ENCODE results near the gene SHLD2.
"Not testable (repeated sequence)": the region's sequence is repeated elsewhere in the genome, so short reads cannot be mapped to it uniquely, and the experiment has no call there.

DNA sequence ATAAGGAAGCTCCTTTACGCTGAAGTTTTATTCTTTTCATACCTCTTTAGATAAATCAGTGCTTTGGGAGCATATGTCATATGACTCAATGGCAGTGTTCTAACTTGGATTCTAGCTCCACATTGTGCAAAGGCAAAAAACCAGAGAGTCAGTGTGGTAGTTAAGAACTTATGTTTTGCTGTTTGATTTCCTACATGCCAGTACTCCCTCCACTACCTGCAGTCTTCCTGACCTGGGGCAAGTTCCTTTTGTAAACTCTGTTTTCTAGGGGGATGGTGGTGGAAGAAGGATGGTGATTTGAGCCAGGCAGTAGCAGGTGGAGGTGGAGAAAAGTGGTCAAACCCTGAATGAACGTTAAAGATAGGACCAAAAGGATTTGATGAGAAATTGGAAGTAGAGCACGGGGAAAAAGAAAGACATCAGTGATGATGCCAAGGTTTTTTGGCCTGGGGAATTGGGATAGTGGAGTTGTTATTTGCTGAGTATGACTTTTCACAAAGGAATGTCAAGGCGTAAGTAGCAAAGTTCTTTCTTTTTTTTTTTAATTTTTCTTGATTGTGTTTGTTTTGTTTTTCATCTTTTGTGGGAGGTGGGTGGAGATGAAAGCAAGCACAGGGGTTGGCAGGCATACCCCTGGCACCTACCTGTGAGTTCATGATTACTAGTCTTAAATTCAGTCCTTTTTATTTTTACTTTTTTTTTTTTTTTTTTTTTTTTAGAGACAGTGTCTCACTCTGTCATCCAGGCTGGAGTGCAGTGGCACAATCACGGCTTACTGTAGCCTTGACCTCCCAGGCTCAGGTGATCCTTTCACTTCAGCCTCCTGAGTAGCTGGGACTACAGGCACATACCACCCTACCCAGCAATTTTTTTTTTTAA lies 47.5 kb downstream of the SHLD2 start:
- TF ChIP-seq, protein P1, sequence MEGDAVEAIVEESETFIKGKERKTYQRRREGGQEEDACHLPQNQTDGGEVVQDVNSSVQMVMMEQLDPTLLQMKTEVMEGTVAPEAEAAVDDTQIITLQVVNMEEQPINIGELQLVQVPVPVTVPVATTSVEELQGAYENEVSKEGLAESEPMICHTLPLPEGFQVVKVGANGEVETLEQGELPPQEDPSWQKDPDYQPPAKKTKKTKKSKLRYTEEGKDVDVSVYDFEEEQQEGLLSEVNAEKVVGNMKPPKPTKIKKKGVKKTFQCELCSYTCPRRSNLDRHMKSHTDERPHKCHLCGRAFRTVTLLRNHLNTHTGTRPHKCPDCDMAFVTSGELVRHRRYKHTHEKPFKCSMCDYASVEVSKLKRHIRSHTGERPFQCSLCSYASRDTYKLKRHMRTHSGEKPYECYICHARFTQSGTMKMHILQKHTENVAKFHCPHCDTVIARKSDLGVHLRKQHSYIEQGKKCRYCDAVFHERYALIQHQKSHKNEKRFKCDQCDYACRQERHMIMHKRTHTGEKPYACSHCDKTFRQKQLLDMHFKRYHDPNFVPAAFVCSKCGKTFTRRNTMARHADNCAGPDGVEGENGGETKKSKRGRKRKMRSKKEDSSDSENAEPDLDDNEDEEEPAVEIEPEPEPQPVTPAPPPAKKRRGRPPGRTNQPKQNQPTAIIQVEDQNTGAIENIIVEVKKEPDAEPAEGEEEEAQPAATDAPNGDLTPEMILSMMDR (conservative IDR thresholded peaks at IDR 0.05; ENCODE audit: low read length), result not testable (repeated sequence)
- TF ChIP-seq EZH2phosphoT487 (IDR thresholded peaks at IDR 0.05; ENCODE audit: borderline replicate concordance), result not testable (repeated sequence)
